Subcutaneous abdominal adipose tissue (tissue), 5 donors: ENCODE measurements around the gene SYNE2.

Experiments used
- H3K27ac ChIP-seq: one replicate; pipeline ENCODE4 v1.7.0; 2013; ENCODE audit warnings: low read depth, mild to moderate bottlenecking, inconsistent platforms, low read length, moderate library complexity
- H3K27me3 ChIP-seq, 5 donors: one replicate each; pipeline ENCODE4 v1.7.0; 2013; ENCODE audit warnings: low read length in 5 of 5, inconsistent platforms in 1 of 5; ENCODE audit not compliant: control insufficient read depth in 5 of 5, insufficient read depth in 4 of 5
- H3K36me3 ChIP-seq, 5 donors: one replicate each; pipeline ENCODE4 v1.7.0; 2013; ENCODE audit warnings: low read length in 5 of 5; ENCODE audit not compliant: control insufficient read depth in 5 of 5, insufficient read depth in 5 of 5
- H3K4me1 ChIP-seq, 5 donors: one replicate each; pipeline ENCODE4 v1.7.0; 2013; ENCODE audit warnings: low read length in 5 of 5, mild to moderate bottlenecking in 3 of 5, moderate library complexity in 1 of 5; ENCODE audit not compliant: control insufficient read depth in 5 of 5, insufficient read depth in 5 of 5
- H3K4me3 ChIP-seq, 5 donors: one replicate each; pipeline ENCODE4 v1.7.0; 2013; ENCODE audit warnings: low read length in 5 of 5, low read depth in 1 of 5
- H3K9ac ChIP-seq, 5 donors: one replicate each; pipeline ENCODE4 v1.7.0; 2013; ENCODE audit warnings: low read length in 5 of 5, mild to moderate bottlenecking in 4 of 5, moderate library complexity in 3 of 5
- H3K9me3 ChIP-seq, 5 donors: one replicate each; pipeline ENCODE4 v1.7.0; 2013; ENCODE audit warnings: low read length in 5 of 5; ENCODE audit not compliant: control insufficient read depth in 5 of 5
- donor health status: healthy.
- donor health status: healthy.
- donor health status: healthy.
- donor health status: healthy.
- donor health status: healthy.

The SYNE2 gene

GRCh38 chr14:63908667-63909264 is 56.0 kb downstream of the SYNE2 start:
- H3K4me3 ChIP-seq = peak overlapping the region; percentile 1 to 35 (median 13)
- no peak overlapping the region for H3K27ac ChIP-seq
- no peaks in the 10 kb centered on the region for H3K9me3 ChIP-seq
- H3K4me1 ChIP-seq = peaks cover 0 to 11% (median 7%) of the 10 kb centered on the region in 5 donors
- H3K27me3 ChIP-seq = no peaks in the 10 kb centered on the region
- H3K9ac ChIP-seq = peak overlapping the region in 1 of 5 donors; percentile 23
- H3K36me3 ChIP-seq = peaks cover 0 to 4% (median 0%) of the 10 kb centered on the region in 5 donors

DNA sequence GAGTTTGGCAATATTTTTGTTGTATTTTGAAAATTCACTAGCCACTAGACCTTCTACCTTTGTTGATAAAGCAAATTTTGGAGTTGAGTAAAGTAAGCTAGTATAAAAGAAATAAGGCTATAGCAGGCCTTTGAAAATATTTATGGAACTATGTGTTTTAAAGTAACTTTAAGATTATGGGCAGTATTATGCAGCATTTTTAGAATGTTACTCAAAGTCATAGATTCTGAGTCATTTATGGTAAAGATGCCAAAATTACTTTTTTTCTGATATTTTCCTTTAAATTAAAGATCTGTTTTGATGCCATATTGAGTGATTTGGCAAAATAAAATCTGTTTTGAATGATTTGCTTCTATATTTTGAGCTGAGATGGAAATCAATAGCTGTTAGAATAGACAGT is 57.2 kb downstream of the SYNE2 start:
- H3K4me3 ChIP-seq = no peak overlapping the region
- peaks cover 0 to 4% (median 0%) of the 10 kb centered on the region in 5 donors for H3K36me3 ChIP-seq
- no peak overlapping the region for H3K9ac ChIP-seq
- no peak overlapping the region for H3K27ac ChIP-seq
- H3K9me3 ChIP-seq = no peaks in the 10 kb centered on the region
- no peaks in the 10 kb centered on the region for H3K27me3 ChIP-seq
- H3K4me1 ChIP-seq = peaks cover 0 to 11% (median 7%) of the 10 kb centered on the region in 5 donors

- Histone ChIP-seq H3K4me3 (no peak overlapping the region), H3K9me3 (no peaks in the 10 kb centered on the region), H3K27me3 (no peaks in the 10 kb centered on the region), H3K27ac (no peak overlapping the region), H3K4me1 (peaks cover 0 to 11% (median 7%) of the 10 kb centered on the region in 5 donors), H3K36me3 (peaks cover 0 to 4% (median 0%) of the 10 kb centered on the region in 5 donors), H3K9ac (no peak overlapping the region)
These were observed 58.0 kb downstream of the SYNE2 start for GRCh38 chr14:63910583-63911363.

- no peak overlapping the region for H3K4me3 ChIP-seq
- no peaks in the 10 kb centered on the region for H3K27me3 ChIP-seq
- no peak overlapping the region for H3K9ac ChIP-seq
- H3K4me1 ChIP-seq = peaks cover 0 to 11% (median 7%) of the 10 kb centered on the region in 5 donors
- H3K9me3 ChIP-seq = no peaks in the 10 kb centered on the region
- H3K27ac ChIP-seq = no peak overlapping the region
- H3K36me3 ChIP-seq = peaks cover 0 to 4% (median 0%) of the 10 kb centered on the region in 5 donors
These were observed 58.6 kb downstream of the SYNE2 start for GRCh38 chr14:63911404-63911803.

DNA sequence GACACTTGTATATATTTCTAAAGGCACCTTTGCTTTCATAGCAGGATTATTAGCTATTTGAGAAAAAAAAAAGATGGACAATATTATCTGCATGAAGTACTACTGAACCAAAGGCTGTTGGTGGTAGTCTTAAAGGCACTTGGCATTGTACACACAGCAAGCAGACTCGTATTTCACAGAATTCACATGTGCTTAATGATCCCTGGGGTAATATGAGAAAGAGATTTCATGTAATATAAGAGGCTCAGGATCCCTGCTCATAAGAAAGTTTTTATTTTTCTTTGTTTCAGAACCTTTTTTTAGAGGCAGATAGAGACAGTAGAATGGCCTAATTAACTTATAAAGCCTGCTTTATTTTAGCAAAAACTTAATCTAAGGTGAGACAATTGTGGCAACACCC is 59.5 kb downstream of the SYNE2 start:
- Histone ChIP-seq H3K4me1 (peaks cover 0 to 11% (median 7%) of the 10 kb centered on the region in 5 donors), H3K27me3 (no peaks in the 10 kb centered on the region), H3K9me3 (no peaks in the 10 kb centered on the region), H3K9ac (no peak overlapping the region), H3K36me3 (peaks cover 0 to 4% (median 0%) of the 10 kb centered on the region in 5 donors), H3K4me3 (no peak overlapping the region), H3K27ac (no peak overlapping the region)

DNA sequence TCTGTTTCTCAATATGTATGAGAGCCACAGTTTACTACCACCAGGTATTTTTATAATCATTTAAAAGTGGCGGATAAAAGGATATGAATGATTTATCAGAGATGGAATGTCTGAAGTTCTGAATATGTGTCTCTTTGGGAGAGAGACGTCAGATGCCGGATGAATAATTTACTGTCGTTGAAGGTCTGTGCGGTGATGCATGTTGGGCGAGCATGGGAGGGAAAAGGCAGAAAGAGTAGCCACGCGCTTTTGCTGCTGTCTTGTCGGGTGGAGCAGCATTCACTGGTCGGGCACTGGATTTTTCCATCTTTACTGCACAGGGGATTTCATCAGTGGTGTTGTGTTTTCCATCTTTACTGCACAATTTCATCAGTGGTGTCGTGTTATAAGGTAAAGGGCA is 65.6 kb downstream of the SYNE2 start:
- no peaks in the 10 kb centered on the region for H3K4me1 ChIP-seq
- peaks cover 0 to 2% (median 0%) of the 10 kb centered on the region in 5 donors for H3K36me3 ChIP-seq
- no peak overlapping the region for H3K4me3 ChIP-seq
- H3K27ac ChIP-seq = no peak overlapping the region
- no peaks in the 10 kb centered on the region for H3K9me3 ChIP-seq
- H3K27me3 ChIP-seq = no peaks in the 10 kb centered on the region
- no peak overlapping the region for H3K9ac ChIP-seq

GRCh38 chr14:63922696-63923421 is 70.1 kb downstream of the SYNE2 start:
- Histone ChIP-seq H3K4me1 (no peaks in the 10 kb centered on the region), H3K9me3 (no peaks in the 10 kb centered on the region), H3K4me3 (no peak overlapping the region), H3K9ac (no peak overlapping the region), H3K36me3 (peaks cover 0 to 2% (median 0%) of the 10 kb centered on the region in 5 donors), H3K27ac (no peak overlapping the region), H3K27me3 (no peaks in the 10 kb centered on the region)

- peaks cover 0 to 2% (median 0%) of the 10 kb centered on the region in 5 donors for H3K36me3 ChIP-seq
- H3K9me3 ChIP-seq = no peaks in the 10 kb centered on the region
- no peak overlapping the region for H3K4me3 ChIP-seq
- H3K4me1 ChIP-seq = peaks cover 0 to 3% (median 0%) of the 10 kb centered on the region in 5 donors
- no peak overlapping the region for H3K27ac ChIP-seq
- H3K9ac ChIP-seq = no peak overlapping the region
- no peaks in the 10 kb centered on the region for H3K27me3 ChIP-seq
These were observed 70.6 kb downstream of the SYNE2 start for GRCh38 chr14:63923422-63923752.

DNA sequence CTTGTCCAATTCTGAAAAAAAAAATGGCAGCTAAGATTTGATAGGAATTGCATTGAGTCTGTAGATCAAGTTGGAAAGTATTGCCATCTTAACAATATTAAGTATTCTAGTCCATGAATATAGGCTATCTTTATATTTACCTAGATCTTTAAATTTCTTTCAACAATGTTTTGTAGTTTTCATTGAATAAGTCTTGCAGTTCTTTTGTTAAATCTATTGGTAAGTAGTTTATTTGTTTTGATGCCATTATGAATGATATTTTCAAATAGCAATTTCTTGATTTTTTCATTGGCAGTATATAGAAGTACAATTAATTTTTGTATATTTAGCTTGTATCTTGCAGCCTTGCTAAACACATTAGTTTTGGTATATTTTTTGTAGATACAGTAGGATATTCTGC is 71.6 kb downstream of the SYNE2 start:
- Histone ChIP-seq H3K27ac (no peak overlapping the region), H3K36me3 (peaks cover 0 to 2% (median 0%) of the 10 kb centered on the region in 5 donors), H3K4me3 (no peak overlapping the region), H3K27me3 (no peaks in the 10 kb centered on the region), H3K9me3 (no peaks in the 10 kb centered on the region), H3K4me1 (peaks cover 0 to 12% (median 0%) of the 10 kb centered on the region in 5 donors), H3K9ac (no peak overlapping the region)

- H3K27ac ChIP-seq = no peak overlapping the region
- no peaks in the 10 kb centered on the region for H3K36me3 ChIP-seq
- H3K27me3 ChIP-seq = no peaks in the 10 kb centered on the region
- H3K9ac ChIP-seq = no peak overlapping the region
- H3K4me1 ChIP-seq = peaks cover 0 to 12% (median 0%) of the 10 kb centered on the region in 5 donors
- no peaks in the 10 kb centered on the region for H3K9me3 ChIP-seq
- no peak overlapping the region for H3K4me3 ChIP-seq
These were observed 73.8 kb downstream of the SYNE2 start for GRCh38 chr14:63926641-63927040.
